Activated B cell treated with CpG ODN at 0.5 μM for 24 hours (primary cell): Measurements from ENCODE around the gene ZIM2. TPM values are rescaled to one million over a fixed set of nuclear protein-coding genes. Genes with fewer than 3 reads are reported as not detected.
"Not testable (repeated sequence)": the region's sequence is repeated elsewhere in the genome, so short reads cannot be mapped to it uniquely, and the experiment has no call there.

ENCODE experiments used
- ATAC-seq: fragments of 200-7000 bp; cut with Tn5 transposase; one replicate; pipeline ENCODE4 v1.10.0; 2021; ENCODE audit warnings: low read depth, mild to moderate bottlenecking, moderate library complexity
- CTCF ChIA-PET: fragments of 350-600 bp; sonication (Branson Sonifier 250); formaldehyde crosslinking; loops from one replicate; lab custom pipeline; 2021; ENCODE audit warnings: antibody characterized with exemption; lab: Charles Lee
- POLR2A ChIA-PET: fragments of 350-600 bp; sonication (Branson Sonifier 250); formaldehyde crosslinking; loops from one replicate; lab custom pipeline; 2021; ENCODE audit warnings: antibody characterized with exemption; lab: Charles Lee
- DNase-seq: peaks from one replicate; pipeline ENCODE4 v3.0.0; 2022
- H3K27ac Mint-ChIP-seq: one replicate; pipeline ENCODE4 v1.8.0; 2020; ENCODE audit warnings: mixed read lengths
- H3K27me3 Mint-ChIP-seq: one replicate; pipeline ENCODE4 v1.8.0; 2021; ENCODE audit warnings: mixed read lengths
- H3K36me3 Mint-ChIP-seq: one replicate; pipeline ENCODE4 v1.8.0; 2021; ENCODE audit warnings: low read depth, mixed read lengths
- H3K4me1 Mint-ChIP-seq: one replicate; pipeline ENCODE4 v1.8.0; 2021; ENCODE audit warnings: mixed read lengths
- H3K4me3 Mint-ChIP-seq: one replicate; pipeline ENCODE4 v1.8.0; 2020; ENCODE audit warnings: mild to moderate bottlenecking, mixed read lengths
- H3K9me3 Mint-ChIP-seq: one replicate; pipeline ENCODE4 v1.8.0; 2020; ENCODE audit warnings: mixed read lengths
- intact Hi-C: fragments of 100-400 bp; cut with micrococcal nuclease; formaldehyde crosslinking; loops from one replicate; pipeline ENCODE4 v1.15.1; 2024
- total RNA-seq: library from RNA; stranded (reverse); gene quantifications from 2 replicates; pipeline ENCODE4 v1.2.3, GENCODE V29; 2022
- TF ChIP-seq, protein P1 (sequence below): fragments of 200-600 bp; IDR thresholded peaks from one replicate; pipeline ENCODE4 v1.8.0; 2022; ENCODE audit warnings: antibody characterized with exemption, mild to moderate bottlenecking

Gene ZIM2
- total RNA-seq, 1 donor from 2014 or later: not detected

DNA sequence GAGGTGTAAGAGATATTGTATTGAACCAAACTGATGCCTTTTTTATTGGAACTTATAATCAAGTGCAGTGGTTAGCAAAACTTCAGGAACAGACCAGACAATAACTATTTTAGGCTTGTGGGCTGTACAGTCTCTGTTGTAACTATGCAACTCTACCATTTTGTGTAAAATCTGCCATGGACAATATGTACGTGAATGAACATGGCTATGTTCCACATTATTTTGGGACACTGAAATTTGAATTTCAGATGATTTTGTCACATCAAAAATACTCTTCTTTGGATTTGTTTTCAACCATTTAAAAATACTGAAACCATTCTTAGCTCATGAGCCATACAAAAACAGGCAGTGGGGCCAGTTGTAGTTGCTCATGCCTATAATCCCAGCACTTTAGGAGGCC is 27.9 kb upstream of the ZIM2 start:
- Mint-ChIP-seq H3K9me3 (peaks cover 23% of the 10 kb centered on the region), H3K36me3 (no peaks in the 10 kb centered on the region), H3K27me3 (no peaks in the 10 kb centered on the region), H3K4me3 (no peak overlapping the region), H3K27ac (no peak overlapping the region), H3K4me1 (no peaks in the 10 kb centered on the region)
- ChIA-PET POLR2A (no interaction called here), CTCF (no interaction called here)
- intact Hi-C loops: no loop called here
- TF ChIP-seq, protein P1, sequence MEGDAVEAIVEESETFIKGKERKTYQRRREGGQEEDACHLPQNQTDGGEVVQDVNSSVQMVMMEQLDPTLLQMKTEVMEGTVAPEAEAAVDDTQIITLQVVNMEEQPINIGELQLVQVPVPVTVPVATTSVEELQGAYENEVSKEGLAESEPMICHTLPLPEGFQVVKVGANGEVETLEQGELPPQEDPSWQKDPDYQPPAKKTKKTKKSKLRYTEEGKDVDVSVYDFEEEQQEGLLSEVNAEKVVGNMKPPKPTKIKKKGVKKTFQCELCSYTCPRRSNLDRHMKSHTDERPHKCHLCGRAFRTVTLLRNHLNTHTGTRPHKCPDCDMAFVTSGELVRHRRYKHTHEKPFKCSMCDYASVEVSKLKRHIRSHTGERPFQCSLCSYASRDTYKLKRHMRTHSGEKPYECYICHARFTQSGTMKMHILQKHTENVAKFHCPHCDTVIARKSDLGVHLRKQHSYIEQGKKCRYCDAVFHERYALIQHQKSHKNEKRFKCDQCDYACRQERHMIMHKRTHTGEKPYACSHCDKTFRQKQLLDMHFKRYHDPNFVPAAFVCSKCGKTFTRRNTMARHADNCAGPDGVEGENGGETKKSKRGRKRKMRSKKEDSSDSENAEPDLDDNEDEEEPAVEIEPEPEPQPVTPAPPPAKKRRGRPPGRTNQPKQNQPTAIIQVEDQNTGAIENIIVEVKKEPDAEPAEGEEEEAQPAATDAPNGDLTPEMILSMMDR: no peak
- no peak for ATAC-seq
- DNase-seq: no peak

DNA sequence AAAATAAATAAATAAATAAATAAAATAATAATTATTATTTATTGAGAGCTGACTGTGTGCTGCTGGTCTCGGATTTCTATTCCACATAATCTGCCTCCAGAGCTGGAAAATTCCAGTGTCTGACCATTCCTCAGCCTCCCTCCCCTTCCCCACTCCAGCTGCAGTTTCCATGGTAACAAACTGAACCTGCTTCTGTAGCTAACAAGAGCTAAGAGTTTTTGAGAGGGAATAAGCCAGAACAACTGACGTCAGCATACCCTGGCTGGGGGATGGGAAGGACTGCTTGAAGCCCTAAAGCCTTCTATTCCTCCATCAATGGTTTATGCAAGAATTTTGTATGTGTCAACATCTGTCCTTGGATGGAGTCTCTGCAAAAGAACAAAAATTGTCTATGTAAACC is 26.0 kb upstream of the ZIM2 start:
- ATAC-seq: no peak
- Mint-ChIP-seq H3K9me3 (peaks cover 24% of the 10 kb centered on the region), H3K4me3 (no peak overlapping the region), H3K4me1 (no peaks in the 10 kb centered on the region), H3K36me3 (no peaks in the 10 kb centered on the region), H3K27ac (no peak overlapping the region), H3K27me3 (no peaks in the 10 kb centered on the region)
- ChIA-PET CTCF (no interaction called here), POLR2A (no interaction called here)
- TF ChIP-seq, protein P1: no peak
- DNase-seq: no peak
- intact Hi-C loops: no loop called here

DNA sequence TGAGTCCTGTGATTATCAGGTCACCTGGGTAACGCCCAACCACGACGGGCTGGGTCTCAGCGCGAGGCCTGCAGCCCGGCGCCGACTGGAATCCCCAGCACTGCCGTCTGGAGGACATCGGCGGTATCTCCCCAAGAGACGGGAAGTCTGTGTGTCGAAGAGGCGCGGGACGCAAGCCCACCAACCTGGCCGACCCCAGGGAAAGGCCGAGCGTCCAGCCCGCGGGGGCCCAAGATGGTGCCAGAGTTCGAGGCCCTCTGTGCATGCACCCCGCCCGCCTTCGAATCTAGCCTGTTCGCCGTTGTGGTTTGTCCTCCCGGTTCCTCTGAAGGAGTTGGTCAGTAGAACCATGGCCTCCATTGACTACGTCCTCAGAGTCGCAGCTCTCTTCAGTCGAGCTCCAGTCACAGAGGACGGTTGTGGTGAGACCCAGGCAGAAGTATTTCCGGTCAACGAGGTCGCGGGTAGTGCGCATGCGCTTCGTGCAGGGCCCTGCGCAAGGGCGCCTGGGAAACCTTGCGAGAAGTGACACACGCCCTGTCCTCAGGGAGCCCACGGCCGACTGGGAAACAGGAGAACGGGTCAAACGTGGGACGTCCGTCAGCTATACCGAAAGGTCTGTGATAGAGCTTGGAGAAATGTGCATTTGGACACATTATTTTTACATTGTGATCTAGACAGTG is 24.1 kb upstream of the ZIM2 start:
- Mint-ChIP-seq H3K9me3 (peaks cover 19% of the 10 kb centered on the region), H3K27ac (no peak overlapping the region), H3K4me3 (no peak overlapping the region), H3K36me3 (no peaks in the 10 kb centered on the region), H3K4me1 (no peaks in the 10 kb centered on the region), H3K27me3 (no peaks in the 10 kb centered on the region)
- DNase-seq: no peak
- intact Hi-C loops: no loop called here
- ChIA-PET POLR2A (no interaction called here), CTCF (no interaction called here)
- ATAC-seq: no peak
- TF ChIP-seq, protein P1: no peak

DNA sequence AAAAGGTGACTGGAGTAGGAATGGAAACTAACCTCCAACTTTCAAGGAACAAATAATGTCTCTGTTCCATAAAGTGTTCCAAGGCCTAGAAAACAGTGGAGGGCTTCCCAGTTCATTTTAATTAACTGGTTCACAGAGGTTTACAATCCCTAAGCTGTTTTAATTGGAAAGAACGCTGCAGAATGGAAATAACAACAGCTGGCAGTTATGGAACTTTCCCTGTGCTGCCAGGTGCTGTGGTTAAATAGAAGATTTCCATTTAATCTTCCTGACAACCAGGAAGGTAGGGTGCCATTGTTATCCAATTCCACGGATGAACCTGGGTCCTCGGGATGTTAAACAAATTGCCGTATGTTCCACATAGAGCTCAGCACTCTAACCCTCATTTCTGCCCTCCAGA is 22.2 kb upstream of the ZIM2 start:
- POLR2A ChIA-PET: no interaction called here
- Mint-ChIP-seq H3K4me3 (no peak overlapping the region), H3K27ac (no peak overlapping the region), H3K9me3 (peaks cover 19% of the 10 kb centered on the region), H3K27me3 (no peaks in the 10 kb centered on the region), H3K4me1 (no peaks in the 10 kb centered on the region), H3K36me3 (no peaks in the 10 kb centered on the region)
- DNase-seq (no peak), ATAC-seq (no peak)
- intact Hi-C loops: no loop called here
- CTCF ChIA-PET: no interaction called here
- TF ChIP-seq, protein P1: no peak

DNA sequence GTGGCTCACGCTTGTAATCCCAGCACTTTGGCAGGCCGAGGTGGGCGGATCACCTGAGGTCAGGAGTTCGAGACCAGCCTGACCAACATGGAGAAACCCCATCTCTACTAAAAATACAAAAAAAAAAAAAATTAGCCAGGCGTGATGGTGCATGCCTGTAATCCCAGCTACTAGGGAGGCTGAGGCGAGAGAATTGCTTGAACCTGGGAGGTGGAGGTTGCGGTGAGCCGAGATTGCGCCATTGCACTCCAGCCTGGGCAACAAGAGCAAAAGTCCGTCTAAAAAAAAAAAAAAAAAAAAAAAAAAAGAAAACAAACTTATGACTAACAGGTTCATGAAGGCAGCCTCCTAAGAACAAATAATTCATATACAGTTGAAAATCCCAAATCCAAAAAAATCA is 19.9 kb upstream of the ZIM2 start:
- DNase-seq, ATAC-seq, H3K27ac Mint-ChIP-seq, H3K27me3 Mint-ChIP-seq, H3K4me3 Mint-ChIP-seq, POLR2A ChIA-PET, H3K36me3 Mint-ChIP-seq, CTCF ChIA-PET, intact Hi-C loops, H3K4me1 Mint-ChIP-seq: not testable (repeated sequence)
- peaks cover 18% of the 10 kb centered on the region for H3K9me3 Mint-ChIP-seq

DNA sequence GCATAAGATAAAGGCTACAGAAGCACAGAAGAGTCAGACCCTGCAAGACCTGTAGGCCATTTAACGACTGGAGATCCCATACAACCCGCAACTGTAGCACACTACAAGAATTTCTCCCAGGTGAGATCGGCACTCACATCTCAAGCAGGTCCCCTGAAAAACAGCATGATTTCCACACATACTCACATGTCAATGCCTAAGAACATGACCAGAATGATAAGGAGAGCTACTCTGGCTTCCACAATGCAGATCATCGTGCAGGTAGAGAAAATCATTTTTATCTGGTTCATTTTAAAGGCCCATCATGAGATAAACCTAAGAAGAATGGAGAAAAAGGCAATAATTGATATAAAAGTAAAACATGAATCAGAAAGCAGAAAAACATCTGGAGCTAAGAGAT is 17.5 kb upstream of the ZIM2 start:
- Mint-ChIP-seq H3K4me3 (no peak overlapping the region), H3K27me3 (no peaks in the 10 kb centered on the region), H3K9me3 (peaks cover 21% of the 10 kb centered on the region), H3K27ac (no peak overlapping the region), H3K36me3 (no peaks in the 10 kb centered on the region), H3K4me1 (no peaks in the 10 kb centered on the region)
- TF ChIP-seq, protein P1: no peak
- intact Hi-C loops: no loop called here
- ATAC-seq (no peak), DNase-seq (no peak)
- ChIA-PET CTCF (no interaction called here), POLR2A (no interaction called here)
